Omental fat pad (tissue), 4 donors: ENCODE data around the gene PPP1R1C. TPM values are rescaled to one million over a fixed set of nuclear protein-coding genes. Genes with fewer than 3 reads are reported as not detected.

Experiments used
- ATAC-seq: fragments of 150-250 bp; one replicate; pipeline ENCODE4 v1.9.1; 2016; ENCODE audit warnings: mild to moderate bottlenecking, moderate library complexity; ENCODE audit not compliant: low FRiP score
- DNase-seq: peaks from one replicate; pipeline ENCODE4 v3.0.0-alpha.2; 2019; ENCODE audit warnings: low spot score
- total RNA-seq, 4 donors: library from RNA; depleted of rRNA; stranded (reverse); fragments of >200 nt; gene quantifications; one replicate each; pipeline ENCODE4 v1.1.0, GENCODE V29; 2016
- TF ChIP-seq, protein P1 (sequence below), 3 donors: fragments of 450-650 bp; IDR thresholded peaks; one replicate each; pipeline ENCODE4 v1.5.1; 2016 to 2017; ENCODE audit warnings: antibody characterized with exemption in 3 of 3, mild to moderate bottlenecking in 3 of 3, moderate library complexity in 2 of 3

The PPP1R1C gene
- total RNA-seq, 4 donors from 2014 or later: 1.1 to 1.3 TPM; not detected in 2

- DNase-seq: no peak
- TF ChIP-seq, protein P1, sequence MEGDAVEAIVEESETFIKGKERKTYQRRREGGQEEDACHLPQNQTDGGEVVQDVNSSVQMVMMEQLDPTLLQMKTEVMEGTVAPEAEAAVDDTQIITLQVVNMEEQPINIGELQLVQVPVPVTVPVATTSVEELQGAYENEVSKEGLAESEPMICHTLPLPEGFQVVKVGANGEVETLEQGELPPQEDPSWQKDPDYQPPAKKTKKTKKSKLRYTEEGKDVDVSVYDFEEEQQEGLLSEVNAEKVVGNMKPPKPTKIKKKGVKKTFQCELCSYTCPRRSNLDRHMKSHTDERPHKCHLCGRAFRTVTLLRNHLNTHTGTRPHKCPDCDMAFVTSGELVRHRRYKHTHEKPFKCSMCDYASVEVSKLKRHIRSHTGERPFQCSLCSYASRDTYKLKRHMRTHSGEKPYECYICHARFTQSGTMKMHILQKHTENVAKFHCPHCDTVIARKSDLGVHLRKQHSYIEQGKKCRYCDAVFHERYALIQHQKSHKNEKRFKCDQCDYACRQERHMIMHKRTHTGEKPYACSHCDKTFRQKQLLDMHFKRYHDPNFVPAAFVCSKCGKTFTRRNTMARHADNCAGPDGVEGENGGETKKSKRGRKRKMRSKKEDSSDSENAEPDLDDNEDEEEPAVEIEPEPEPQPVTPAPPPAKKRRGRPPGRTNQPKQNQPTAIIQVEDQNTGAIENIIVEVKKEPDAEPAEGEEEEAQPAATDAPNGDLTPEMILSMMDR (IDR thresholded peaks at IDR 0.05): no peak
- no peak for ATAC-seq
Measured at GRCh38 chr2:182132605-182133004, 147.0 kb downstream of the PPP1R1C start.

DNA sequence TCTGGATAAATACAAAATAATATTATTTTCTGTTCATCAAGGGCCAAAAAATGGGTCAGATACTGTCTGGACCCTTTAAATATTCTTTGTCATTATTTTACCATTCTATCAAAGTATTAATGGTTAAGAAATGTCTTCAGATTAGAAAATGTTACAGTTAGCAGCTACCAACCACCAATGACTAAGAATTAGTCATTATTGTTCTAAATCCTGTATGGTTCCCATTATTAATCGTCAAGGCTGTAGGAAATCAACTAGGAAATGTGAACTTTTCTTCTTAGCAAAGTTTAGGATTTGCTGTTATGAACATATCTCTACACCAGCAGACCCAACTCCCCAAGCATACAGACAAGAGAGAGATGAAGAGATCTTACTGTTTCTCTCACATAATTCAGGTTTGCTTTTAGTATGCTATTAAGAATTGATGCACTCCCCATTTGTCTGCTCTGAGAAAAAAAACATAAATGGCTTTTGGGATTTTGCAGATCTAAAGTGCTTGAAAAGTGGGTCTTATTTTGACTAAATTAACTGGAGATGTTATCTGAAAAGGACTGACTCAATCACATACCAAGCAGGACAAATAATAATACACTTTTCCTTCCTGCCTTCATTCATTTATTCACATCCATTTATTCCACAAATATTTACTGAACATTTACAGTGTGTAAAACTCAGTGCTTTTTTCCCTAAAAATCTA, 147.7 kb downstream of the PPP1R1C start:
- DNase-seq (no peak), ATAC-seq (no peak)
- TF ChIP-seq, protein P1 (IDR thresholded peaks at IDR 0.05): no peak

DNA sequence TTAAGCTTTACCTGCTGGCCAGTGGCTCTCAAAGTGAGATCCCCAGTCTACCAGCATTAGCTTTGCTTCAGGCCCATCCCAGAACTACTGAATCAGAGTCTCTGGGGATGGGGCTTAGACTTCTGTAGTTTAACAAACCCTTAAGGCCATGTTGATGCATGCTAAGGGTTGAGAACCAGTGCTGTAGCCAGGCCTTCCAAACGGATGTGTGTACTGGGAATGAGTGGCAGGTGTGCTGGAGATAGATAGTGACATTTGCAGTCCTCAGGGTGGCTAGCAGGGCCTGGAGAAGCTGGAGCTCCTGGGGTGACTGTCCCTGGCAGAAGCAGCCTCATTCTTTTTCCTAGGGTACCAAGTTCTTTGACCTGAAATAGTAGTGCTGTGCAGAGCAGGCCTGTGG, 148.5 kb downstream of the PPP1R1C start:
- no peak for ATAC-seq
- TF ChIP-seq, protein P1 (IDR thresholded peaks at IDR 0.05): no peak
- no peak for DNase-seq

DNA sequence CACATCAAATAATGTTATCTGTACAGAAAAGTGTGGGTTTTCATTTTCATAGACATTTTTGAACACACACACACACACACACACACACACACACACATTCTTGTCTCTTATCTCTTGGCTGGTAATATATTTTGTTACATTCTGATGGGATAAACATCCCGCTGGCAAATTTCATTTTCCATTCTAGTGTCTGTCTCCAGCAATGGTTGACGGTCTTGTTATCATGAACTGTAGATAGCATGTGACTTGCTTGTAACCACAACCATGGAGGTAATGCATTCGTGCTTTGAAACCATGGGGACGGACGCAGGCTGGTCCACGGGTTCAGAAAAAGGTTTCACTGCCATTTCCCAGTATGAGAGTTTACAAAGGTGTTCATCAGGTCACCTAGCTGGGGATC, 156.4 kb downstream of the PPP1R1C start:
- DNase-seq (no peak), ATAC-seq (no peak)
- TF ChIP-seq, protein P1 (IDR thresholded peaks at IDR 0.05): no peak

DNA sequence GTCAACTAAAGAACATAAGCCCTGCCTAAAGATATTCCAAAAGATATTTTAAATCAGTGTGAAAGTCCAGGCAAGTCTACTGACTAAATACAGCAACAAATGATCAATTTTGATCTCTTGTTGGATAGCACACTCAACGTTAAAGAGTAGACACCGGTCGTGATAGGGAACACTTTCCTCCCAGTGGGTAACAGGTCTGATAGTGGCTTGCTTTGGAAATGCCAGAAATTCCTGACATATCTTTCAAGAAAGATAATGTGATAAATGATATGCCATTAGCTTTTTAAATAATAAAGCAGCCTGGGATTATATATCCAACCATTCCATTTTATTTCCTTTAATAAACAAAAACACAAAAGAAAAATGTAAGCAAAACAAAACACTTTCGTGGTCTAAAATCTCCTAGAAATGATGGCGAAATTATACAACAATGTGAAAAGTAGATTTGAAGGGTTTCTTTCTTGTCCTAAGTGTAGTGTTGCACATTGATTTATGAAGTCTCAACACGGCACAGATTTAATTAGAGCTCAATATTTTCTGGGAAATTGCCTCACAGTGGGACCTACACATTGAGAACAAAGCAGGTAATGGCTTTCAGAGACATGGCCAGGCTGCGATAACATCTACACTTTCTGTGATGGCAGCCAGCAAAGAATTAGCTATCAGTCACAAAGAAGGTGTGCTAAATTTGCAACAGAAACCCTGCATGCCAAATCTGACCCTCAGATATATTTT, 158.6 kb downstream of the PPP1R1C start:
- TF ChIP-seq, protein P1 (IDR thresholded peaks at IDR 0.05): no peak

DNA sequence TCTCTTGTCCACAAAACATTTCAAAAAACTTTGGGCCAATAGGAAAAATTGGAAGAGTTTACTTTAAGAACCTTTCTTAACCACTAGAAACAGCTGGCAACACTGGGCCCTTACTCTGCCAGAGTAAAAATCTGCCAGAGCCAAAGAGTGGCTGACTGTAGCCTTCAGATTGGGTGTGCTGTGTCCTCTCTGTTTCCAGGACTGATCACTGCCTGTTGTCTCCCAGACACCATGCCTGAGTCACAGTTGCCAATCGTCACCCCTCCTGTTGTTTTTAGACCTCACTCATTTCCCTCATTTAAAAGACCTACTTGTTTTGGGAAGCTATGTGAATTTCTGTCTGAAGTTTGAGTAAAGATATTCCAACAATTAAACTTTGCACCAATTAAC, 159.1 kb downstream of the PPP1R1C start:
- DNase-seq: no peak
- TF ChIP-seq, protein P1 (IDR thresholded peaks at IDR 0.05): no peak
- ATAC-seq: no peak

More for the DNA sequence above, 158.6 kb downstream of the PPP1R1C start:
- ATAC-seq: no peak
- no peak for DNase-seq

DNA sequence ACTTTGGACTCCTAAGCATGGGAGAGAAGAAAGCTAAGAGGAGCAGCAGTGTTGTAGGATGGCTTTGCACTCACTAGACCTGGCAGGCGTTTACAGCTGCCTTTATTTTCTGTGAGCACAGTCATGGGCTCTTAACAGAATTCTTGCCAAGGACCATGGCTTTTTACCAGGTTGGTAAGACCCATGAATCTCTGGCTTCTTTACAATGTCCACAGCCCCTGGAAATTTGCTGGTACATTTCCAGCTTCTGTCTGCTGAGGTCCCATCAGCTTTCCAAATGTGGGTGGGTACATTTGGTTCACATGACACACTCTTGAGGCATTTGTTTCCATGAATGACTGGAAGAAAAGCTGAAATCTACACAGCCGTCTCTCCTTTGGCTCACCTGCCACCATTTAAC, 162.7 kb downstream of the PPP1R1C start:
- no peak for ATAC-seq
- TF ChIP-seq, protein P1 (IDR thresholded peaks at IDR 0.05): no peak
- no peak for DNase-seq
